ENCODE measurements around the gene LCMT2. TPM values are rescaled to one million over a fixed set of nuclear protein-coding genes. Genes with fewer than 3 reads are reported as not detected.

Gene LCMT2
- total RNA-seq, 2 experiments from 2014 or later = 8.3 to 9.2 TPM

- Mint-ChIP-seq H3K9me3 (no peaks in the 10 kb centered on the region), H3K4me3 (no peak overlapping the region), H3K36me3 (ENCODE audit: low read depth) (peaks cover 25% of the 10 kb centered on the region), H3K4me1 (ENCODE audit: low read depth) (peaks cover 21% of the 10 kb centered on the region), H3K27me3 (no peaks in the 10 kb centered on the region), H3K27ac (no peak overlapping the region)
- TF ChIP-seq CTCF (IDR thresholded peaks at IDR 0.05) = no peak
- no peak for ATAC-seq
- ChIA-PET POLR2A (interaction anchor here (1.0 kb wide), 1 partner anchor 10 kb away, joined by 3 read pairs; no protein-coding TSS in a partner anchor), CTCF (interaction anchor here (1.1 kb wide), 1 partner anchor 12 kb away, joined by 3 read pairs; no protein-coding TSS in a partner anchor)
- DNase-seq = no peak
- intact Hi-C loops (cut with micrococcal nuclease) = no loop called here
Observed at GRCh38 chr15:43325039-43325684, 5.2 kb downstream of the LCMT2 start.

GRCh38 chr15:43318990-43319771 is 11.2 kb downstream of the LCMT2 start:
- H3K4me3 Mint-ChIP-seq = no peak overlapping the region
- DNase-seq (no peak), ATAC-seq (no peak)
- H3K9me3 Mint-ChIP-seq = no peaks in the 10 kb centered on the region
- POLR2A ChIA-PET = no interaction called here
- H3K36me3 Mint-ChIP-seq (ENCODE audit: low read depth) = no peaks in the 10 kb centered on the region
- no peaks in the 10 kb centered on the region for H3K4me1 Mint-ChIP-seq (ENCODE audit: low read depth)
- intact Hi-C loops (cut with micrococcal nuclease) = no loop called here
- no peak for TF ChIP-seq CTCF (IDR thresholded peaks at IDR 0.05)
- CTCF ChIA-PET = interaction anchor here (0.5 to 1.3 kb wide), 2 partner anchors 32 to 63 kb away, joined by 3 read pairs; no protein-coding TSS in a partner anchor
- peaks cover 13% of the 10 kb centered on the region for H3K27me3 Mint-ChIP-seq
- H3K27ac Mint-ChIP-seq = no peak overlapping the region

GRCh38 chr15:43317566-43318184 is 12.7 kb downstream of the LCMT2 start:
- H3K27me3 Mint-ChIP-seq = peaks cover 16% of the 10 kb centered on the region

DNA sequence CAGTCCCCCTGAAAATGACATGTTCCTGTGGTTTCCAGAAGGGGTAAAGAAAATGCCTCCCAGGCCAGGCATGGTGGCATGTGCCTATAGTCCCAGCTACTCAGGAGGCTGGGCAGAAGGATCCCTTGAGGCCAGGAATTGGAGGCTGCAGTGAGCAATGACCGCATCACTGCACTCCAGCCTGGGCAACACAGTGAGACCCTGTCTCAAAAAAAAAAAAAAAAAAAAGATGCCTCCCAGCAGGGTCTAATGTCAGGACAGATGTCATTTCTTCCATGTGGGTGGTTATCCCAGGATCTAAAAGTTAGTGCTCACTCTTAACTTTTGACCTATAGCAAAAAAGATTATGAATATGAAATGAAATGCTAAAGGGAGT is 13.4 kb downstream of the LCMT2 start:
- CTCF ChIA-PET = interaction anchor here (1.9 kb wide), 1 partner anchor 32 kb away, joined by 6 read pairs; no protein-coding TSS in a partner anchor
- no peaks in the 10 kb centered on the region for H3K4me1 Mint-ChIP-seq (ENCODE audit: low read depth)
- H3K4me3 Mint-ChIP-seq = no peak overlapping the region
- no peaks in the 10 kb centered on the region for H3K9me3 Mint-ChIP-seq
- DNase-seq = no peak
- POLR2A ChIA-PET = interaction anchor here (1.2 kb wide), 1 partner anchor 11 kb away, joined by 3 read pairs; no protein-coding TSS in a partner anchor
- ATAC-seq = no peak
- peaks cover 17% of the 10 kb centered on the region for H3K27me3 Mint-ChIP-seq
- H3K27ac Mint-ChIP-seq = no peak overlapping the region
- H3K36me3 Mint-ChIP-seq (ENCODE audit: low read depth) = no peaks in the 10 kb centered on the region
- no peak for TF ChIP-seq CTCF (IDR thresholded peaks at IDR 0.05)
- intact Hi-C loops (cut with micrococcal nuclease) = no loop called here

More at GRCh38 chr15:43317566-43318184, 12.7 kb downstream of the LCMT2 start:
- DNase-seq (no peak), ATAC-seq (no peak)
- Mint-ChIP-seq H3K36me3 (ENCODE audit: low read depth) (no peaks in the 10 kb centered on the region), H3K27ac (no peak overlapping the region), H3K9me3 (no peaks in the 10 kb centered on the region), H3K4me3 (no peak overlapping the region), H3K4me1 (ENCODE audit: low read depth) (no peaks in the 10 kb centered on the region)
- ChIA-PET CTCF (interaction anchor here (1.3 to 1.9 kb wide), 2 partner anchors 32 to 34 kb away, joined by 3 to 6 read pairs; no protein-coding TSS in a partner anchor), POLR2A (no interaction called here)
- intact Hi-C loops (cut with micrococcal nuclease) = no loop called here
- TF ChIP-seq CTCF (IDR thresholded peaks at IDR 0.05) = no peak
